ENCODE measurements around the gene RIPK4. TPM values are rescaled to one million over a fixed set of nuclear protein-coding genes. Genes with fewer than 3 reads are reported as not detected.

The RIPK4 gene
- total RNA-seq, 1 experiment from 2014 or later: 252 TPM

GRCh38 chr21:41749286-41749685, 17.6 kb downstream of the RIPK4 start:
- H3K9ac ChIP-seq (ENCODE audit: low read length): no peak overlapping the region
- POLR2A ChIA-PET (ENCODE audit: unreplicated experiment): no interaction called here
- H3K4me1 ChIP-seq (ENCODE audit: insufficient read depth, low read length): peaks cover 40% of the 10 kb centered on the region
- H3K9me2 ChIP-seq (replicated peaks; ENCODE audit: low read length): no peaks in the 10 kb centered on the region
- ATAC-seq: no peak
- peaks cover 97% of the 10 kb centered on the region for H3K36me3 ChIP-seq (ENCODE audit: low read depth, low read length)
- no peak overlapping the region for H2AFZ ChIP-seq (ENCODE audit: low read length)
- peaks cover 100% of the 10 kb centered on the region for H3K79me2 ChIP-seq (ENCODE audit: low read length)
- no TSS peak for BruUV-seq (replicated peaks)
- no peak overlapping the region for H3K27ac ChIP-seq (ENCODE audit: low read length)
- no peaks in the 10 kb centered on the region for H3K9me3 ChIP-seq (ENCODE audit: low read length)
- H4K20me1 ChIP-seq (ENCODE audit: low read length): peaks cover 96% of the 10 kb centered on the region
- no peaks in the 10 kb centered on the region for H3K27me3 ChIP-seq (ENCODE audit: low read length)
- no peak overlapping the region for H3K4me3 ChIP-seq (ENCODE audit: low read length)
- no peak for TF ChIP-seq CTCF (conservative IDR thresholded peaks at IDR 0.05; ENCODE audit: low read depth, low read length)
- TF ChIP-seq EZH2 (IDR thresholded peaks at IDR 0.05; ENCODE audit: low read length, unreplicated experiment): no peak
- no peak for DNase-seq
- intact Hi-C loops (cut with micrococcal nuclease): no loop called here
- H3F3A ChIP-seq (ENCODE audit: low read length, unreplicated experiment): peaks cover 4% of the 10 kb centered on the region
- H3K4me2 ChIP-seq (ENCODE audit: low read length): no peak overlapping the region
- CTCF ChIA-PET: interaction anchor here (0.6 kb wide), 1 partner anchor 74 kb away, joined by 4 read pairs; no protein-coding TSS in a partner anchor

DNA sequence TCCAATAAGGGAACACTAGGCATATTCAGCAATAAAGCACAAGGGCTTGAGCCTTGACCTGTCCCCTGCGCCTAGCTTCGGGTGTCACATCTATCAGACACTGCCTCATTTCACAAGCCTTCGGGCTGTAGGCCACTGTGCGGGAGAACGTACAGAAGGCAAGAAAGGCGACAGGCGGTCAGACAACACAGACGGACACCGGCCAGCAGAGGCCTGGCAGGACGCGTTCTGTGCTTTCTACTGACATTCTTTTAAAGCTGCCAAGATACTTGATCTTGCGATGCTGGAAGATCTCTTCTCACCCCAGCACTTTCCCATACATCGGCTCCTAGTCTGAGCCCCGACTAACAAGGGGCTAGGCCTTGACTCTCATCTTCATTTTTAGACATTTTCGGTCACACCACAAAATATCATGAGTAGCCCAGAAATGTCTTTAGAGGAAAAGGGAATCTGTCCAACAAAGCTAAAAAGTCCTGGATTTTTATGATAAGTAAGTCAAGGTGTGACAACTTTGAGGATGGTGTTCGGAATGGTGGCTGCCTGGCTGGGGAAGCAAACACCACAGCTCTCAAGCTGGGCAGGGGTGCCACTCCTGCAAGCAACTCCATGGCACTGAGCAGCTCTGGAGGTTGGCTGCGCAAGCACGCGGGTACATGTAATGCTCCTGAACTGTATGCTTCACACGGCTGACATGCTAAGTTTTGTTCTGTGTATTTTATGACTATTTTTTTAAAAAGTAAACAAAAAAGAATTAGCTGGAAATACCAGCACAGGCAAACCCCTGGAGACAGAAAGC, 18.7 kb downstream of the RIPK4 start:
- Histone ChIP-seq H3K4me1 (ENCODE audit: insufficient read depth, low read length) (peaks cover 29% of the 10 kb centered on the region), H3K4me2 (ENCODE audit: low read length) (no peak overlapping the region), H3K36me3 (ENCODE audit: low read depth, low read length) (peaks cover 97% of the 10 kb centered on the region), H3K79me2 (ENCODE audit: low read length) (peaks cover 98% of the 10 kb centered on the region), H3F3A (ENCODE audit: low read length, unreplicated experiment) (peaks cover 4% of the 10 kb centered on the region), H3K4me3 (ENCODE audit: low read length) (no peak overlapping the region), H2AFZ (ENCODE audit: low read length) (no peak overlapping the region), H3K9me2 (replicated peaks; ENCODE audit: low read length) (no peaks in the 10 kb centered on the region), H3K27me3 (ENCODE audit: low read length) (no peaks in the 10 kb centered on the region), H4K20me1 (ENCODE audit: low read length) (peaks cover 94% of the 10 kb centered on the region), H3K9me3 (ENCODE audit: low read length) (no peaks in the 10 kb centered on the region), H3K9ac (ENCODE audit: low read length) (no peak overlapping the region), H3K27ac (ENCODE audit: low read length) (no peak overlapping the region)
- DNase-seq (no peak), ATAC-seq (no peak)
- TF ChIP-seq EZH2phosphoT487 (IDR thresholded peaks at IDR 0.05; ENCODE audit: borderline replicate concordance, low read length): no peak
- TF ChIP-seq CTCF (conservative IDR thresholded peaks at IDR 0.05; ENCODE audit: low read depth, low read length): no peak
- no peak for TF ChIP-seq EZH2 (IDR thresholded peaks at IDR 0.05; ENCODE audit: low read length, unreplicated experiment)
- CTCF ChIA-PET: interaction anchor here (1.0 kb wide), 1 partner anchor 20 kb away, joined by 3 read pairs; no protein-coding TSS in a partner anchor
- POLR2A ChIA-PET (ENCODE audit: unreplicated experiment): no interaction called here
- intact Hi-C loops (cut with micrococcal nuclease): no loop called here
- no TSS peak for BruUV-seq (replicated peaks)

GRCh38 chr21:41746744-41747006, 20.2 kb downstream of the RIPK4 start:
- Histone ChIP-seq H3K79me2 (ENCODE audit: low read length) (peaks cover 98% of the 10 kb centered on the region), H3F3A (ENCODE audit: low read length, unreplicated experiment) (peaks cover 4% of the 10 kb centered on the region), H3K9ac (ENCODE audit: low read length) (no peak overlapping the region), H3K27me3 (ENCODE audit: low read length) (no peaks in the 10 kb centered on the region), H3K9me2 (replicated peaks; ENCODE audit: low read length) (no peaks in the 10 kb centered on the region), H3K4me1 (ENCODE audit: insufficient read depth, low read length) (peaks cover 15% of the 10 kb centered on the region), H3K36me3 (ENCODE audit: low read depth, low read length) (peaks cover 99% of the 10 kb centered on the region), H3K4me3 (ENCODE audit: low read length) (no peak overlapping the region), H3K4me2 (ENCODE audit: low read length) (no peak overlapping the region), H3K9me3 (ENCODE audit: low read length) (no peaks in the 10 kb centered on the region), H3K27ac (ENCODE audit: low read length) (no peak overlapping the region), H4K20me1 (ENCODE audit: low read length) (peaks cover 94% of the 10 kb centered on the region), H2AFZ (ENCODE audit: low read length) (no peak overlapping the region)
- BruUV-seq (replicated peaks): no TSS peak
- intact Hi-C loops (cut with micrococcal nuclease): no loop called here
- no peak for DNase-seq
- TF ChIP-seq EZH2phosphoT487 (IDR thresholded peaks at IDR 0.05; ENCODE audit: borderline replicate concordance, low read length) (no peak), CTCF (conservative IDR thresholded peaks at IDR 0.05; ENCODE audit: low read depth, low read length) (no peak), EZH2 (IDR thresholded peaks at IDR 0.05; ENCODE audit: low read length, unreplicated experiment) (no peak)
- POLR2A ChIA-PET (ENCODE audit: unreplicated experiment): no interaction called here
- CTCF ChIA-PET: no interaction called here
- no peak for ATAC-seq
